Pancreas (tissue), 10 donors: ENCODE results near the gene TCP10L. TPM values are rescaled to one million over a fixed set of nuclear protein-coding genes. Genes with fewer than 3 reads are reported as not detected.
"Not testable (repeated sequence)": the region's sequence is repeated elsewhere in the genome, so short reads cannot be mapped to it uniquely, and the experiment has no call there.

Source experiments
- ATAC-seq, 4 donors: fragments of 200-7000 bp; cut with Tn5 transposase; one replicate each; pipeline versions ENCODE4 v1.8.0 to v1.9.1; 2020; ENCODE audit warnings: mild to moderate bottlenecking in 4 of 4, moderate library complexity in 4 of 4
- DNase-seq, 6 donors: peaks; one replicate each; pipeline ENCODE4 v3.0.0-alpha.2; 2020
- FAIRE-seq: peaks from 2 replicates; lab custom pipeline; 2012; peaks lifted over from hg19 to GRCh38; lab: Jason Lieb, UNC
- H3K27ac ChIP-seq, 4 donors: fragments of 200-600 bp; sonication (generic); 1 replicate in 3 of 4; 2 replicates in 1 of 4; pipeline versions ENCODE4 v1.5.0 to v1.8.0; 2020
- H3K27me3 ChIP-seq, 4 donors: fragments of 200-600 bp; one replicate each; pipeline ENCODE4 v1.8.0; 2021
- H3K36me3 ChIP-seq, 3 donors: fragments of 200-600 bp; sonication (generic) in 1 of 3; one replicate each; pipeline versions ENCODE4 v1.5.0 to v1.8.0; 2020 to 2021
- H3K4me1 ChIP-seq, 3 donors: fragments of 200-600 bp; one replicate each; pipeline ENCODE4 v1.8.0; 2021
- H3K4me3 ChIP-seq, 4 donors: fragments of 200-600 bp; sonication (generic) in 2 of 4; one replicate each; pipeline versions ENCODE4 v1.5.0 to v1.8.0; 2020 to 2021
- H3K9me3 ChIP-seq, 4 donors: fragments of 200-600 bp; one replicate each; pipeline ENCODE4 v1.8.0; 2021
- CTCF ChIP-seq, 4 donors: fragments of 200-600 bp; sonication (generic) in 3 of 4; IDR thresholded peaks; one replicate each; pipeline versions ENCODE4 v1.5.0 to v1.8.0; 2021; ENCODE audit warnings: antibody characterized with exemption in 4 of 4
- WGBS, 2 donors: extraction: QIAGEN DNeasy Blood & Tissue Kit; methylation state at CpG; one replicate each; pipeline ENCODE4 v1.1.7; 2013; 5-methylcytosine and 5-hydroxymethylcytosine counted together
- intact Hi-C, 3 donors: fragments of 100-400 bp; cut with DNase I; formaldehyde crosslinking; loops; one replicate each; pipeline versions ENCODE4 v1.11.1 to v1.14.2; 2022
- polyA plus RNA-seq, 2 donors: library from polyadenylated mRNA; stranded (reverse); fragments of 200-250 nt; gene quantifications; one replicate each; pipeline ENCODE4 v1.2.3, GENCODE V29; 2013
- total RNA-seq, 6 donors: library from RNA; stranded (reverse); fragmentation: NEBNext Ultra II Directional in 4 of 6; extraction: Animal tissue kit (Norgen Biotek cat#: 25700) in 4 of 6; gene quantifications; one replicate each; pipeline versions ENCODE4 v1.2.1 to v1.2.4, GENCODE V29; 2021 to 2023
- donor health status: healthy with polysubstance abuse.
- donor health status: DM: no; HTN: no; CAD: no; lungs with moderate emphysema.
- donor health status: DM: no; HTN: no; CAD: no.
- donor health status: control.
- donor health status: control.
- donor health status: Bipolar disorder and iron deficiency.
- donor health status: DM: yes; HTN: yes; CAD: no.
- donor health status: DM: no; HTN: no; CAD: no.
- donor health status: DM: no; HTN: no; CAD: no.
- donor health status: DM: yes; HTN: yes; CAD: no.

The TCP10L gene
- total and polyA plus RNA-seq, 8 donors, result 0.26 to 1.9 (median 0.46) TPM; not detected in 3

- no peaks in the 10 kb centered on the region for H3K9me3 ChIP-seq
- DNase-seq (no peak), FAIRE-seq (no peak), ATAC-seq (no peak)
- no peak overlapping the region for H3K27ac ChIP-seq
- no peaks in the 10 kb centered on the region for H3K36me3 ChIP-seq
- WGBS, 2 donors, result 98% methylated on average over 7 of the region's 7 CpGs
- no peak overlapping the region for H3K4me3 ChIP-seq
- intact Hi-C loops, result no loop called here
- no peak for TF ChIP-seq CTCF (IDR thresholded peaks at IDR 0.05)
- H3K4me1 ChIP-seq, result no peaks in the 10 kb centered on the region
- no peaks in the 10 kb centered on the region for H3K27me3 ChIP-seq
These were observed 49.7 kb downstream of the TCP10L start for GRCh38 chr21:32535612-32536011.

DNA sequence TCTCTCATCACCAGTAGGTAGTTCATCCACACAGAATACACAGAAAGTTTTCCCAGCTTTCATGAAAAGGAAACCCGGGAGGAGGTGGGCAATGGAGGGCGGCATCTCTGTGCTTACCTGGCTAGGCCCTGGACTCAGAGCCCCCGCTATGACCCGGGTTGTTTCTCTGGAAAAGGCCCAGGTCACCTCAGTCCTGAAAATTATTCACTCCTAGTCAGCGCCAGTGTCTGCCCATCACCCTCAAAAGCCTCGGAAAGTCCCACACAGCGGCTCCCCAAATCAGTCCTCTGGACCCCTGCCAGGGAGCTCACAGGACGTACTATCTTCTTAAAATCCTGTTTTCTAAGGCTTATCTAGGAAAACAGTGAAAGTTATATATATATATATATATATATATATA lies 51.2 kb downstream of the TCP10L start:
- intact Hi-C loops, result no loop called here
- no peak for ATAC-seq
- no peak for TF ChIP-seq CTCF (IDR thresholded peaks at IDR 0.05)
- Histone ChIP-seq H3K27me3 (no peaks in the 10 kb centered on the region), H3K4me3 (no peak overlapping the region), H3K4me1 (no peaks in the 10 kb centered on the region), H3K27ac (no peak overlapping the region), H3K9me3 (no peaks in the 10 kb centered on the region), H3K36me3 (no peaks in the 10 kb centered on the region)
- DNase-seq, result no peak
- WGBS, 2 donors, result 88 to 89% methylated on average over 8 of the region's 8 CpGs
- no peak for FAIRE-seq

DNA sequence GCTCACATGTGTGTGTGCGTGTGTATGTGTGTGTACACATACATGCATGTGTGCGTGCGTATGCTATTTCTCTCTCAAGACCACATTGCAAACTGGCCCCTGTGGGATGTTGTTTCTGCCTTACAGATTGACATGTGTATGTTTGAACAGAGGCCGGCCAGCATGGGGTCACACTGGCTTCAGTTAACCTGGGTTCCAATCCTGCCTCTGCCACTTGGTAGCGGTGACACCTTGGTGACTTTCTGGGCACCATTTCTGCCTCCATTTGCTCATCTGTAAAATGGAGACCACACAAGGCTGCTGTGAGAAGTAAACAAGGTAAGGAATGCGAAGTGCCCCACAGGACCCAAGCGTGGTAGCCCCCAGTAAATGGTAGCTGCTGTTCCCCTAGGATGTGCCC lies 51.7 kb downstream of the TCP10L start:
- no peak for ATAC-seq
- Histone ChIP-seq H3K27ac (no peak overlapping the region), H3K27me3 (no peaks in the 10 kb centered on the region), H3K4me3 (no peak overlapping the region), H3K9me3 (no peaks in the 10 kb centered on the region), H3K36me3 (no peaks in the 10 kb centered on the region), H3K4me1 (no peaks in the 10 kb centered on the region)
- intact Hi-C loops, result no loop called here
- no peak for DNase-seq
- no peak for FAIRE-seq
- WGBS, 2 donors, result 95 to 96% methylated on average over 7 of the region's 7 CpGs
- no peak for TF ChIP-seq CTCF (IDR thresholded peaks at IDR 0.05)

DNA sequence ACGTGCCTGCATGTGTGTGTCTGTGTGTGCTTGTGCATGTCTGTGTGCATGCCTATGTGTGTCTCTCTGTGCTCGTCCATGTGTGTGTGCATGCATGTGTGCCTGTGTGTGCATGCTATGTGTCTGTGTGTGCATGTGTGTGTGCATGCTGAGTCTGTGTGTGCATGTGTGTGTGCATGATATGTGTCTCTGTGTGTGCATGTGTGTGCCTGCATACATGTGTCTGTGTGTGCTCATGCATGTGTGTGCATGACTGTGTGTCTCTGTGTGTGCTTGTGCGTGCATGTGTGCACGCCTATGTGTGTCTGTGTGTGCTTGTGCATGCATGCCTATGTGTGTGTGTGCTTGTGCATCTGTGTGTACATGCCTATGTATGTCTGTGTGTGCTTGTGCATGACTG lies 52.3 kb downstream of the TCP10L start:
- DNase-seq (no peak), ATAC-seq (no peak), FAIRE-seq (no peak)
- no peaks in the 10 kb centered on the region for H3K4me1 ChIP-seq
- intact Hi-C loops, result no loop called here
- TF ChIP-seq CTCF (IDR thresholded peaks at IDR 0.05), result no peak
- no peaks in the 10 kb centered on the region for H3K9me3 ChIP-seq
- H3K36me3 ChIP-seq, result no peaks in the 10 kb centered on the region
- no peaks in the 10 kb centered on the region for H3K27me3 ChIP-seq
- 75 to 79% methylated on average over 4 of the region's 4 CpGs for WGBS, 2 donors
- no peak overlapping the region for H3K27ac ChIP-seq
- H3K4me3 ChIP-seq, result no peak overlapping the region

- intact Hi-C loops, result no loop called here
- no peaks in the 10 kb centered on the region for H3K4me1 ChIP-seq
- no peak overlapping the region for H3K4me3 ChIP-seq
- ATAC-seq, result no peak
- no peak for FAIRE-seq
- no peaks in the 10 kb centered on the region for H3K27me3 ChIP-seq
- no peak for TF ChIP-seq CTCF (IDR thresholded peaks at IDR 0.05)
- 66% methylated on average over 6 of the region's 6 CpGs for WGBS, 2 donors
- H3K9me3 ChIP-seq, result no peaks in the 10 kb centered on the region
- H3K36me3 ChIP-seq, result no peaks in the 10 kb centered on the region
- DNase-seq, result no peak
- no peak overlapping the region for H3K27ac ChIP-seq
These were observed 52.7 kb downstream of the TCP10L start for GRCh38 chr21:32532636-32533035.

GRCh38 chr21:32531561-32531960 lies 53.8 kb downstream of the TCP10L start:
- H3K4me1 ChIP-seq, FAIRE-seq, H3K4me3 ChIP-seq, H3K36me3 ChIP-seq, H3K27ac ChIP-seq, H3K9me3 ChIP-seq, DNase-seq, intact Hi-C loops, H3K27me3 ChIP-seq: not testable (repeated sequence)
- peak in 1 of 4 donors; percentile 25 for ATAC-seq
- 66 to 78% methylated on average over 3 of the region's 3 CpGs for WGBS, 2 donors

DNA sequence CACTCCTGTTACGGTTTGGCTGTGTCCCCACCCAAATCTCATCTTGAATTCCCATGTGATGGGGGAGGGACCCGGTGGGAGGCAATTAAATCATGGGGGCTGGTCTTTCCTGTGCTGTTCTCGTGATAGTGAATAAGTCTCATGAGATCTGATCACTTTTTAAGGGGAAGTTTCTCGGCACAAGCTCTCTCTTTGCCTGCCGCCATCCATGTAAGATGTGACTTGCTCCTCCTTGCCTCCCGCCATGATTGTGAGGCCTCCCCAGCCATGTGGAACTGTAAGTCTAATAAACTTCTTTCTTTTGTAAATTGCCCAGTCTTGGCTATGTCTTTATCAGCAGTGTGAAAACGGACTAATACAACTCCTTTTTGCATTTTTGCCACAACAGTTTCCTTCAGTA lies 54.5 kb downstream of the TCP10L start:
- intact Hi-C loops, H3K36me3 ChIP-seq, H3K9me3 ChIP-seq, H3K4me3 ChIP-seq, H3K27ac ChIP-seq, H3K27me3 ChIP-seq, H3K4me1 ChIP-seq, FAIRE-seq, ATAC-seq, DNase-seq: not testable (repeated sequence)
- WGBS, 2 donors, result 86 to 93% methylated on average over 7 of the region's 7 CpGs
